Osteocyte (in vitro differentiated cells): Measurements from ENCODE around the gene NELL2. TPM values are rescaled to one million over a fixed set of nuclear protein-coding genes. Genes with fewer than 3 reads are reported as not detected.

Source experiments
- DNase-seq: peaks from one replicate; pipeline ENCODE4 v3.0.0; 2021; ENCODE audit warnings: mixed read lengths; ENCODE audit not compliant: unreplicated experiment; ENCODE audit errors: extremely low spot score
- H3K27ac Mint-ChIP-seq: one replicate; pipeline ENCODE4 v1.8.0; 2021; ENCODE audit warnings: mild to moderate bottlenecking, mixed read lengths; ENCODE audit not compliant: unreplicated experiment
- H3K27me3 Mint-ChIP-seq: one replicate; pipeline ENCODE4 v1.8.0; 2021; ENCODE audit warnings: mixed read lengths; ENCODE audit not compliant: unreplicated experiment
- H3K36me3 Mint-ChIP-seq: one replicate; pipeline ENCODE4 v1.8.0; 2021; ENCODE audit warnings: mixed read lengths; ENCODE audit not compliant: unreplicated experiment
- H3K4me1 Mint-ChIP-seq: one replicate; pipeline ENCODE4 v1.8.0; 2021; ENCODE audit warnings: mixed read lengths; ENCODE audit not compliant: unreplicated experiment
- H3K4me3 Mint-ChIP-seq: one replicate; pipeline ENCODE4 v1.8.0; 2021; ENCODE audit warnings: mild to moderate bottlenecking, moderate library complexity, mixed read lengths; ENCODE audit not compliant: unreplicated experiment
- H3K9me3 Mint-ChIP-seq: one replicate; pipeline ENCODE4 v1.8.0; 2021; ENCODE audit warnings: mixed read lengths; ENCODE audit not compliant: unreplicated experiment
- CTCF ChIP-seq: fragments of 200-600 bp; sonication (generic); IDR thresholded peaks from 2 replicates; pipeline ENCODE4 v1.5.0; 2021; ENCODE audit warnings: antibody characterized with exemption, mild to moderate bottlenecking, moderate library complexity
- total RNA-seq: library from RNA; stranded (reverse); gene quantifications from 2 replicates; pipeline ENCODE4 v1.2.1, GENCODE V29; 2021

NELL2 gene
- total RNA-seq, 1 donor from 2014 or later = not detected

- Mint-ChIP-seq H3K27ac (no peak overlapping the region), H3K9me3 (no peaks in the 10 kb centered on the region), H3K36me3 (no peaks in the 10 kb centered on the region), H3K4me3 (no peak overlapping the region), H3K4me1 (no peaks in the 10 kb centered on the region), H3K27me3 (peaks cover 4% of the 10 kb centered on the region)
- no peak for DNase-seq
- TF ChIP-seq CTCF = no peak
Observed at GRCh38 chr12:44640427-44641190, 235.5 kb downstream of the NELL2 start.

- no peak overlapping the region for H3K27ac Mint-ChIP-seq
Observed at GRCh38 chr12:44637875-44638274, 238.2 kb downstream of the NELL2 start.

GRCh38 chr12:44628180-44628579 lies 247.9 kb downstream of the NELL2 start:
- H3K36me3 Mint-ChIP-seq = no peaks in the 10 kb centered on the region
- H3K27me3 Mint-ChIP-seq = no peaks in the 10 kb centered on the region
- H3K9me3 Mint-ChIP-seq = no peaks in the 10 kb centered on the region
- H3K27ac Mint-ChIP-seq = no peak overlapping the region
- no peak for DNase-seq
- H3K4me3 Mint-ChIP-seq = no peak overlapping the region
- no peak for TF ChIP-seq CTCF
- H3K4me1 Mint-ChIP-seq = no peaks in the 10 kb centered on the region

More at GRCh38 chr12:44637875-44638274, 238.2 kb downstream of the NELL2 start:
- H3K36me3 Mint-ChIP-seq = no peaks in the 10 kb centered on the region
- TF ChIP-seq CTCF = no peak
- no peak overlapping the region for H3K4me3 Mint-ChIP-seq
- no peaks in the 10 kb centered on the region for H3K4me1 Mint-ChIP-seq
- H3K27me3 Mint-ChIP-seq = no peaks in the 10 kb centered on the region
- H3K9me3 Mint-ChIP-seq = no peaks in the 10 kb centered on the region
- DNase-seq = no peak

GRCh38 chr12:44627387-44628166 lies 248.5 kb downstream of the NELL2 start:
- DNase-seq = no peak
- no peak overlapping the region for H3K27ac Mint-ChIP-seq
- no peak overlapping the region for H3K4me3 Mint-ChIP-seq
- H3K36me3 Mint-ChIP-seq = no peaks in the 10 kb centered on the region
- H3K4me1 Mint-ChIP-seq = no peaks in the 10 kb centered on the region
- H3K27me3 Mint-ChIP-seq = no peaks in the 10 kb centered on the region
- no peak for TF ChIP-seq CTCF
- no peaks in the 10 kb centered on the region for H3K9me3 Mint-ChIP-seq

- Mint-ChIP-seq H3K36me3 (no peaks in the 10 kb centered on the region), H3K4me1 (no peaks in the 10 kb centered on the region), H3K27me3 (no peaks in the 10 kb centered on the region), H3K27ac (no peak overlapping the region), H3K4me3 (no peak overlapping the region), H3K9me3 (no peaks in the 10 kb centered on the region)
- TF ChIP-seq CTCF = no peak
- no peak for DNase-seq
Observed at GRCh38 chr12:44626883-44627282, 249.2 kb downstream of the NELL2 start.
